ENCODE measurements around the gene RALGDS. TPM values are rescaled to one million over a fixed set of nuclear protein-coding genes. Genes with fewer than 3 reads are reported as not detected.

The RALGDS gene
- total RNA-seq, 1 experiment from 2014 or later, result 13.7 TPM

DNA sequence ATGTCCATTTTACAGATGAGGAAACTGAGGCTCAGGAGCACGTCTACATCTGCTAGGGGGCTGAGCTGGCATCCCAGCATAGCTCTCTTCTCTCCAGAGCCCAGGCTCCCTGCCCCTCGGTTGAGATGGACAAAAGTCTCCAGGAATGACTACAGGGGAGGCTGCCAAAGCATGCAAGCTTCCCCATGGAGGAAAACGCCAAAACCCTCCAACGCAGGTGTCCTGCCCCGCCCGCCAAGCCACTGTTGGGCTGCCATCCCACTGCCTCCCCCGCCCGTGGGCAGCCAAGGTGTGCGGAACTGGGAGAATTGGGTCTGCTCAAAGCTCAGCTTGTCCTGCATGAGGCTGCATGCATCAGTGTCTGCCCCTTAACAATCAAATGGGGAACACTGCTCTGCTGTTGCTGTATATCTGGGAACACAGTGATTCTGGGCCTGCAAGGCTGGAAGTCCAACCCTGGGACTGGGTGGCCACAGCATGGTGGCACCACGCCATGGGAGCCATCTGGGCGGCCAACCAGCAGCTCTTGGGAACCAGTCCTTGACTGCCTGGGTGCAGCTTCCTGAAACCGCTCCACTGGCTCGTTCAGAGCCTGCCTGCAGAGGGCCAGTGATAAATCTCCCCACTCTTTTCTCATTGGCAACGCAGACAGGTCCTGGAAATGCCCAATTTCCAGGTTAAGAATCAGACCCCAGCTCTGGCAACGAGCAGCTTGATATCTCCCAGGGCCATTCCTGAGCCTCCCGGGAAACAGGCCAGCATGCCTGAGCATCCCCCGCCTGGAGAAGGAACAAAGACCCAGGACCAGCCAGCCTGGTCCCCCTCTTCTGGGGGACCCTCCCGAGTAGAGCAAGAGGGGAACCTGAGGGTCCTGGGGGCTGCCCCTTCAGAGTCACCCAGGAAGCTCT, 3.5 kb downstream of the RALGDS start:
- no TSS peak for BruUV-seq (replicated peaks)
- no peak for DNase-seq
- Mint-ChIP-seq H3K27ac (ENCODE audit: unreplicated experiment) (no peak overlapping the region), H3K4me1 (ENCODE audit: low read depth, unreplicated experiment) (no peaks in the 10 kb centered on the region), H3K4me3 (ENCODE audit: low read depth, unreplicated experiment) (no peak overlapping the region), H3K9me3 (ENCODE audit: low read depth, unreplicated experiment) (no peaks in the 10 kb centered on the region), H3K36me3 (ENCODE audit: insufficient read depth, unreplicated experiment) (peaks cover 8% of the 10 kb centered on the region), H3K27me3 (ENCODE audit: unreplicated experiment) (no peaks in the 10 kb centered on the region)
- intact Hi-C loops (cut with micrococcal nuclease; ENCODE audit: unreplicated experiment), result no loop called here
- CTCF ChIA-PET, result interaction anchor here (1.1 to 1.8 kb wide), 2 partner anchors 18 to 27 kb away, joined by 3 to 8 read pairs; no protein-coding TSS in a partner anchor
- TF ChIP-seq, protein P1, sequence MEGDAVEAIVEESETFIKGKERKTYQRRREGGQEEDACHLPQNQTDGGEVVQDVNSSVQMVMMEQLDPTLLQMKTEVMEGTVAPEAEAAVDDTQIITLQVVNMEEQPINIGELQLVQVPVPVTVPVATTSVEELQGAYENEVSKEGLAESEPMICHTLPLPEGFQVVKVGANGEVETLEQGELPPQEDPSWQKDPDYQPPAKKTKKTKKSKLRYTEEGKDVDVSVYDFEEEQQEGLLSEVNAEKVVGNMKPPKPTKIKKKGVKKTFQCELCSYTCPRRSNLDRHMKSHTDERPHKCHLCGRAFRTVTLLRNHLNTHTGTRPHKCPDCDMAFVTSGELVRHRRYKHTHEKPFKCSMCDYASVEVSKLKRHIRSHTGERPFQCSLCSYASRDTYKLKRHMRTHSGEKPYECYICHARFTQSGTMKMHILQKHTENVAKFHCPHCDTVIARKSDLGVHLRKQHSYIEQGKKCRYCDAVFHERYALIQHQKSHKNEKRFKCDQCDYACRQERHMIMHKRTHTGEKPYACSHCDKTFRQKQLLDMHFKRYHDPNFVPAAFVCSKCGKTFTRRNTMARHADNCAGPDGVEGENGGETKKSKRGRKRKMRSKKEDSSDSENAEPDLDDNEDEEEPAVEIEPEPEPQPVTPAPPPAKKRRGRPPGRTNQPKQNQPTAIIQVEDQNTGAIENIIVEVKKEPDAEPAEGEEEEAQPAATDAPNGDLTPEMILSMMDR (IDR thresholded peaks at IDR 0.05; ENCODE audit: unreplicated experiment), result no peak

DNA sequence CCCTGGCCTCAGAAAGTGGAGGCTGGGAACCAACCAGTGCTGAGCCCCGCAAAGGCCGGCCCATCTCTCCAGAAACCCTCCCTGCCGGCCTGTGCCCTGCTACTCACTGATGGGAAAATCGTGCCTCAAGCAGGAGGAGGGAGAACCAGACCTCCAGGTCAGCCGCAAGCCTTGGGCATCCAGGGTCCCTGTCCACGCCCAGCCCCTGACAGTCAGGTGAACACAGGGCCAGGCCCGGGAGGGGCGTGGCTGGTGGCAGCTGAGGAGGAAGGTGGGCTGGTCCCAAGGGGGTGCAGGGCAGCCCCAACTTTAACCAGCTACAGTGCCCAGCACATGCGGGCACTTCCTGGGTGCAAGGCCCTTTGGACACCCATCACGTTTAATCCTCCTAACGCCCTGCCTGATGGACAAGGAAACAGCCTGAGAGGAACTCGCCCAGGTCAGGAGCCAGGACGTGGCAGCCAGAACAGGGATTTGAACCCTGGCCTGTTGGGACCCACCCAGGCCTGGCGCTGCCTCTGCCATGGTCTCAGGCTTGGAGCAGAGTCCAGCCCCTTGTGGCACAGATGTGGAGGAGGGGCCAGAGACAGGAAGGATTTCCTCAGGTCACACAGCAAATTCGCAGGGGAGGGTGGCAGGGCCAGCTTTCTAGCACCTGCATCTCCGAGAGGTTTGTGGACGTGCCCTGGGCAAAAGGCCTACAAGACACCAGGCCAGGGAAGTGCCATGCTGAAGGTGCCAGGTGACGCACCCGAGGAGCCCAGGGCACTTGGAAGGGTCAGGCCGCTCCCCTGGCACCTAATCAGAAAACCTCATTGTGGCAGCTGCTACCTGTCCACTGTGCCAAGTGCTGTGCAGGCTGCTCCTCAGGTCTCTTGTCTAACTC, 4.5 kb downstream of the RALGDS start:
- H3K9me3 Mint-ChIP-seq (ENCODE audit: low read depth, unreplicated experiment), result no peaks in the 10 kb centered on the region
- no peaks in the 10 kb centered on the region for H3K27me3 Mint-ChIP-seq (ENCODE audit: unreplicated experiment)
- intact Hi-C loops (cut with micrococcal nuclease; ENCODE audit: unreplicated experiment), result no loop called here
- H3K4me1 Mint-ChIP-seq (ENCODE audit: low read depth, unreplicated experiment), result no peaks in the 10 kb centered on the region
- CTCF ChIA-PET, result interaction anchor here (1.3 kb wide), 1 partner anchor 28 kb away, joined by 3 read pairs; no protein-coding TSS in a partner anchor
- H3K27ac Mint-ChIP-seq (ENCODE audit: unreplicated experiment), result no peak overlapping the region
- no TSS peak for BruUV-seq (replicated peaks)
- DNase-seq, result no peak
- H3K4me3 Mint-ChIP-seq (ENCODE audit: low read depth, unreplicated experiment), result no peak overlapping the region
- H3K36me3 Mint-ChIP-seq (ENCODE audit: insufficient read depth, unreplicated experiment), result peaks cover 5% of the 10 kb centered on the region
- TF ChIP-seq, protein P1 (IDR thresholded peaks at IDR 0.05; ENCODE audit: unreplicated experiment), result no peak

DNA sequence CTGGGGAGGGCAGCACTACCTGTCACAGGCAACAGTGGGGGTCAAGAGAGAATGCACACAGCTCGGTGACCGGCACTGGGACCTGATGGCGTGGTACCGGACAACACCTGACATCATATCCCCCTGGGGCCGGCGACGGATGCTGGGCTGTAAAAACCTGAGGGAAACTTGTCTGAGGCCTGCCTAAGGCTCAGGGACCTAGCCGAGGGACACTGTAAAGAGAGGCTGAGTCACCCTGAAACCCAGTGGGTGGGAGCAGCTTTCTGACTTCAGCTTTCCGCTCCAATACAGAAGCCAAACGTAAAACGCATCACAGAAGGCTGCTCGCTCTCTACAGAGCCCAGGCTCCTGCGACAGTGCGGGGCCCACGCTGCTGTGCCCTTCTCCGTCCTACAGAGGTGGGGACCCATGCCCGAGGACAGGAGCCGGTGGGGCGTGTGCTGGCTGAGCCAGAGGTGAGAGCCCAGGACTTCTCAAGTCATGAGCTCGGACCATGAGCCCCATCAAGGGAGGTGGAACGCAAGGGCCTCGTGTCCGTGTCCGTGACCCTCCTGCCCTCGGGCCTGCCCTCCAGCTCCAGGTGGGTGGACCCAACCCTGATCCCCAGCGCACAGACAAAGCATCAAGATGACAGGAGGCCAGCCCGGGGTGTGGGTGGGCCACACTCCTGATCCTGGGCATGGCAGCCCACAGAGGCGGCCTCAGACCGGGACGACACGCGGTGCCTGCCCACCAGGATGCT, 5.3 kb downstream of the RALGDS start:
- DNase-seq, result no peak
- CTCF ChIA-PET, result interaction anchor here (1.3 kb wide), 1 partner anchor 28 kb away, joined by 3 read pairs; no protein-coding TSS in a partner anchor
- no peaks in the 10 kb centered on the region for H3K9me3 Mint-ChIP-seq (ENCODE audit: low read depth, unreplicated experiment)
- no peaks in the 10 kb centered on the region for H3K27me3 Mint-ChIP-seq (ENCODE audit: unreplicated experiment)
- H3K4me1 Mint-ChIP-seq (ENCODE audit: low read depth, unreplicated experiment), result no peaks in the 10 kb centered on the region
- TF ChIP-seq, protein P1 (IDR thresholded peaks at IDR 0.05; ENCODE audit: unreplicated experiment), result no peak
- no peak overlapping the region for H3K27ac Mint-ChIP-seq (ENCODE audit: unreplicated experiment)
- BruUV-seq (replicated peaks), result no TSS peak
- intact Hi-C loops (cut with micrococcal nuclease; ENCODE audit: unreplicated experiment), result no loop called here
- H3K4me3 Mint-ChIP-seq (ENCODE audit: low read depth, unreplicated experiment), result no peak overlapping the region
- peaks cover 4% of the 10 kb centered on the region for H3K36me3 Mint-ChIP-seq (ENCODE audit: insufficient read depth, unreplicated experiment)
